ENCODE results near the gene DEF6.
A peak's percentile ranks its signal among the peaks of the same experiment; 100 is the strongest.
"Not testable (repeated sequence)": the region's sequence is repeated elsewhere in the genome, so short reads cannot be mapped to it uniquely, and the experiment has no call there.

The DEF6 gene

DNA sequence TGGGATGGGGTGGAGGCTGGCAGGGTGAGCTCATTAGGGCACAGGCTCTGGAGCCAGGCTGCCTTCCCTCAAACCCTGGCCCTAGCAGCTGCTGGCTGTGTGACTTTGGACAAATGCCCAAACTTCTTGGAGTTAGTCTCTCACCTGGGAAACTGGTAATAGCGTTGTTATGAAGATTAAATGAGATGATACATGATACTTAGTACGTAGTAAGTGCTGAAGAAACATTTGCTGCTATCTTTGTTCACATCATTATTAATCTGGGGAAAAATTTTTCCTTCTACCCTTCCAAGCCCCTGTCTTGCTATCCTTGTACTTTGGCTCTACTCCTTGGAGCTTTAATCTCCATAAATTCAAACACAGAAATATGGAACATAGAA is 22.4 kb downstream of the DEF6 start:
- TF ChIP-seq, protein P1, sequence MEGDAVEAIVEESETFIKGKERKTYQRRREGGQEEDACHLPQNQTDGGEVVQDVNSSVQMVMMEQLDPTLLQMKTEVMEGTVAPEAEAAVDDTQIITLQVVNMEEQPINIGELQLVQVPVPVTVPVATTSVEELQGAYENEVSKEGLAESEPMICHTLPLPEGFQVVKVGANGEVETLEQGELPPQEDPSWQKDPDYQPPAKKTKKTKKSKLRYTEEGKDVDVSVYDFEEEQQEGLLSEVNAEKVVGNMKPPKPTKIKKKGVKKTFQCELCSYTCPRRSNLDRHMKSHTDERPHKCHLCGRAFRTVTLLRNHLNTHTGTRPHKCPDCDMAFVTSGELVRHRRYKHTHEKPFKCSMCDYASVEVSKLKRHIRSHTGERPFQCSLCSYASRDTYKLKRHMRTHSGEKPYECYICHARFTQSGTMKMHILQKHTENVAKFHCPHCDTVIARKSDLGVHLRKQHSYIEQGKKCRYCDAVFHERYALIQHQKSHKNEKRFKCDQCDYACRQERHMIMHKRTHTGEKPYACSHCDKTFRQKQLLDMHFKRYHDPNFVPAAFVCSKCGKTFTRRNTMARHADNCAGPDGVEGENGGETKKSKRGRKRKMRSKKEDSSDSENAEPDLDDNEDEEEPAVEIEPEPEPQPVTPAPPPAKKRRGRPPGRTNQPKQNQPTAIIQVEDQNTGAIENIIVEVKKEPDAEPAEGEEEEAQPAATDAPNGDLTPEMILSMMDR (IDR thresholded peaks at IDR 0.05; ENCODE audit: low read length, missing control alignments) = no peak
- no peak for DNase-seq (ENCODE audit: low read depth)

GRCh38 chr6:35321091-35321490 is 23.5 kb downstream of the DEF6 start:
- TF ChIP-seq, protein P1 (IDR thresholded peaks at IDR 0.05; ENCODE audit: low read length, missing control alignments) = no peak
- H3K4me3 ChIP-seq (replicated peaks; ENCODE audit: low read depth, low read length) = no peak overlapping the region
- no peak for DNase-seq (ENCODE audit: low read depth)

More for the DNA sequence above, 22.4 kb downstream of the DEF6 start:
- H3K4me3 ChIP-seq (replicated peaks; ENCODE audit: low read depth, low read length) = no peak overlapping the region

DNA sequence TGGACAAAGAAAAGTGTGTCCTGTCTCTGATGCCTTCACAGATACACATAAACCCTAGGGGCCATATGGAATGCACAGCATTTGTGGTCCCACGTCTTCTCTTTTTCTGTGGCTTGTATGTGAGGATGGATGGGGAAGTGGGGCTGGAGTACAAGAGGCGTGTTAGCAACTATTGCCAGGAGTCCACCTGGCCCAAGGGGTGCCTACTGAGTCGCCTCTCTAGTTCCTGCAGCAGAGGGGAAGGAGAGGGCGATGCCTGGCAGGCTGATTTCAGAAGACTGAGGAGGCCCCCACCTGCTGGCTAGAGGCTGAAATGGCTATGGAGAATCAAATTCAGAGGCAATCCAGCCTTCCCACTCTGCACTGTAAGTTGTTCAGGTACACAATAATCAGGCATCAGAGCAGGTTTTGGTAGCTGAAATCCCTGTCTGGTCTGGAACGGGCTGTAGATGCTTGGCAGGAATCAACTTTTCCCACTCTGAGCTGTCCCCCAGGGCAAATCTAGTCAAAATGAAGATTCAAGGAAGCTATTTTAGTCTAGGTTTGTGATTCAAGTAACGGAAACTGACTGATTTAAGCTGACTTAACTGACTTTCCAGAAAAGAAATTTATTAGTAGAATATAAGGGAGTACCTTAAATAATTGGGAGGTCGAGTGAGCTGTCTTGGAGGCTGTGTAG is 29.9 kb downstream of the DEF6 start:
- TF ChIP-seq, protein P1 (IDR thresholded peaks at IDR 0.05; ENCODE audit: low read length, missing control alignments) = peak; percentile 82
- DNase-seq (ENCODE audit: low read depth) = peak; percentile 67
- H3K4me3 ChIP-seq (replicated peaks; ENCODE audit: low read depth, low read length) = no peak overlapping the region

GRCh38 chr6:35328108-35328723 is 30.6 kb downstream of the DEF6 start:
- TF ChIP-seq, protein P1 (IDR thresholded peaks at IDR 0.05; ENCODE audit: low read length, missing control alignments) = no peak
- no peak for DNase-seq (ENCODE audit: low read depth)
- H3K4me3 ChIP-seq (replicated peaks; ENCODE audit: low read depth, low read length) = no peak overlapping the region

DNA sequence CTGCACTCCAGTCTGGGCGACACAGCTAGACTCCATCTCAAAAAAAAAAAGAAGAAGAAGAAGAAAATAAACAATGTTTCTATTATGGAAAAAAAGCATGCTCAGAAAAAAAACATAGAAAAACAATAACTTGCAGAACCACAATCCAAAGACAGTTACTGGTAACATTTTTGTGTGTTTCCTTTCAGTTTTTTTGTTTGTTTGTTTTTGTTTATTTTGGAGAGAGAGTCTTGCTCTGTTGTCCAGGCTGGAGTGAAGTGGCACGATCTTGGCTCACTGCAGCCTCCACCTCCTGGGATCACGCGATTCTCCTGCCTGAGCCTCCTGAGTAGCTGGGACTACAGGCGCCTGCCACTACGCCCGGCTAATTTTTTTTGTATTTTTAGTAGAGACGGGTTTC is 31.3 kb downstream of the DEF6 start:
- not testable (repeated sequence) for H3K4me3 ChIP-seq (replicated peaks; ENCODE audit: low read depth, low read length); DNase-seq (ENCODE audit: low read depth)

DNA sequence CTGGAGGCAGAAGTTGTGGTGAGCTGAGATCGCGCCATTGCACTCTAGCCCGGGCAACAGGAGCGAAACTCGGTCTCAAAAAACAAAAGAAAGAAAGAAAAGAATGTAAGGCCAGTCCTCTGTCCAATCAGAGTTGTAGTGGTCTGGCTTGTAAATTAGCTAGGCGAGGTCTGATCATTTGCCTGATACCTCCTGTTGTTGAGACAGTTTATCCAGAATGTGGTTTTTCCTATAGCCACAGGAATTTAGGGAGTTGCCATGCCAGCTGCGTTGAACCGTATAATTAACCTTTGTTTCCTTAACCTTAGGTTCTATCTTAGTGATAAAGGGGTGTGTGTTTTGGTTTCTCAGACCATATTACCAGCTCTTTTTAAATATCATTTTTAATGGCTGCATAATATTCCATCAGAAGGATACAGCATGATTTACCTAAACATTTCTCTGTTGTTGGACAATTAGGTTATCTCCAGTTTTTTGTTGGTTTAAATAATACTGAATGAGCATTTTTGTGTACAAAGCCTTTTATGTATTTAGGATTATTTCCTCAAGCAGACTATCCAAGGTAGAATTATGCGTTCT is 33.0 kb downstream of the DEF6 start:
- no peak for DNase-seq (ENCODE audit: low read depth)
- H3K4me3 ChIP-seq (replicated peaks; ENCODE audit: low read depth, low read length) = no peak overlapping the region
- TF ChIP-seq, protein P1 (IDR thresholded peaks at IDR 0.05; ENCODE audit: low read length, missing control alignments) = no peak

DNA sequence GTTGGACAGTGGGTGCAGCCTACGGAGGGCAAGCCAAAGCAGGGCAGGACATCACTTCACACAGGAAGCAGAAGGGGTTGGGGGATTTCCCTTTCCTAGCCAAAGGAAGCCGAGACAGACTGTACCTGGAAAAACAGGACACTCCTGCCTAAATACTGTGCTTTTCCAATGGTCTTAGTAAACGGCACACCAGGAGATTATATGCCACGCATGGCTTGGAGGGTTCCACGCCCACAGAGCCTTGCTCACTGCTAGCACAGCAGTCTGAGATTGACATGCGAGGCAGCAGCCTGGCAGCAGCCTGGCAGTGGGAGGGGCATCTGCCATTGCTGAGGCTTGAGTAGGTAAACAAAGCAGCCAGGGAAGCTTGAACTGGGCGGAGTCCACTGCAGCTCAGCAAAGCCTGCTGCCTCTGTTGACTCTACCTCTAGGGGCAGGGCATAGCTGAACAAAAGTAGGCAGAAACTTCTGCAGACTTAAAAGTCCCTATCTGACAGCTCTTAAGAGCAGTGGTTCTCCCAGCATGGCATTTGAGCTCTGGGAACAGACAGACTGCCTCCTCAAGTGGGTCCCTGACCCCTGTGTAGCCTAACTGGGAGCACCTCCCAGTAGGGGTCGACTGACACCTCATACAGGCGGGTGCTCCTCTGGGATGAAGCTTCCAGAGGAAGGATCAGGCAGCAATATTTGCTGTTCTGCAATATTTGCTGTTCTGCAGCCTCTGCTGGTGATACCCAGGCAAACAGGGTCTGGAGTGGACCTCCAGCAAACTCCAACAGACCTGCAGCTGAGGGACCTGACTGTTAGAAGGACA is 34.7 kb downstream of the DEF6 start:
- not testable (repeated sequence) for DNase-seq (ENCODE audit: low read depth); H3K4me3 ChIP-seq (replicated peaks; ENCODE audit: low read depth, low read length)

Measured in fibroblast of pulmonary artery (primary cell).